ENCODE data around the gene MLANA. TPM values are rescaled to one million over a fixed set of nuclear protein-coding genes. Genes with fewer than 3 reads are reported as not detected.

The MLANA gene
- total RNA-seq, 1 donor: 0.10 TPM

- Histone ChIP-seq H3K4me3 (ENCODE audit: low read length) (no peak overlapping the region), H3K9me3 (ENCODE audit: low read depth, low read length) (no peaks in the 10 kb centered on the region), H3K4me1 (ENCODE audit: insufficient read depth, low read length) (no peaks in the 10 kb centered on the region), H3K27me3 (ENCODE audit: insufficient read depth, low read length) (no peaks in the 10 kb centered on the region)
Measured at GRCh38 chr9:5908918-5909317, 18.2 kb downstream of the MLANA start.

GRCh38 chr9:5909976-5910375, 19.3 kb downstream of the MLANA start:
- H3K27me3 ChIP-seq (ENCODE audit: insufficient read depth, low read length): no peaks in the 10 kb centered on the region
- no peaks in the 10 kb centered on the region for H3K9me3 ChIP-seq (ENCODE audit: low read depth, low read length)
- H3K4me3 ChIP-seq (ENCODE audit: low read length): no peak overlapping the region
- H3K4me1 ChIP-seq (ENCODE audit: insufficient read depth, low read length): no peaks in the 10 kb centered on the region

GRCh38 chr9:5910413-5911057, 19.8 kb downstream of the MLANA start:
- H3K4me1 ChIP-seq (ENCODE audit: insufficient read depth, low read length): no peaks in the 10 kb centered on the region
- H3K9me3 ChIP-seq (ENCODE audit: low read depth, low read length): no peaks in the 10 kb centered on the region
- no peaks in the 10 kb centered on the region for H3K27me3 ChIP-seq (ENCODE audit: insufficient read depth, low read length)
- no peak overlapping the region for H3K4me3 ChIP-seq (ENCODE audit: low read length)

GRCh38 chr9:5915438-5915837, 24.7 kb downstream of the MLANA start:
- Histone ChIP-seq H3K27me3 (ENCODE audit: insufficient read depth, low read length) (no peaks in the 10 kb centered on the region), H3K4me1 (ENCODE audit: insufficient read depth, low read length) (no peaks in the 10 kb centered on the region), H3K4me3 (ENCODE audit: low read length) (no peak overlapping the region), H3K9me3 (ENCODE audit: low read depth, low read length) (no peaks in the 10 kb centered on the region)

- H3K4me3 ChIP-seq (ENCODE audit: low read length): no peak overlapping the region
- no peaks in the 10 kb centered on the region for H3K27me3 ChIP-seq (ENCODE audit: insufficient read depth, low read length)
- no peaks in the 10 kb centered on the region for H3K4me1 ChIP-seq (ENCODE audit: insufficient read depth, low read length)
- no peaks in the 10 kb centered on the region for H3K9me3 ChIP-seq (ENCODE audit: low read depth, low read length)
Measured at GRCh38 chr9:5917273-5917672, 26.6 kb downstream of the MLANA start.

- Histone ChIP-seq H3K9me3 (ENCODE audit: low read depth, low read length) (no peaks in the 10 kb centered on the region), H3K27me3 (ENCODE audit: insufficient read depth, low read length) (no peaks in the 10 kb centered on the region), H3K4me1 (ENCODE audit: insufficient read depth, low read length) (no peaks in the 10 kb centered on the region), H3K4me3 (ENCODE audit: low read length) (no peak overlapping the region)
Measured at GRCh38 chr9:5917888-5918287, 27.2 kb downstream of the MLANA start.

GRCh38 chr9:5918460-5918859, 27.8 kb downstream of the MLANA start:
- H3K4me1 ChIP-seq (ENCODE audit: insufficient read depth, low read length): no peaks in the 10 kb centered on the region
- no peaks in the 10 kb centered on the region for H3K9me3 ChIP-seq (ENCODE audit: low read depth, low read length)
- H3K27me3 ChIP-seq (ENCODE audit: insufficient read depth, low read length): no peaks in the 10 kb centered on the region
- H3K4me3 ChIP-seq (ENCODE audit: low read length): no peak overlapping the region

- Histone ChIP-seq H3K27me3 (ENCODE audit: insufficient read depth, low read length) (no peaks in the 10 kb centered on the region), H3K9me3 (ENCODE audit: low read depth, low read length) (no peaks in the 10 kb centered on the region), H3K4me3 (ENCODE audit: low read length) (no peak overlapping the region), H3K4me1 (ENCODE audit: insufficient read depth, low read length) (no peaks in the 10 kb centered on the region)
Measured at GRCh38 chr9:5920860-5921328, 30.2 kb downstream of the MLANA start.

- Histone ChIP-seq H3K9me3 (ENCODE audit: low read depth, low read length) (no peaks in the 10 kb centered on the region), H3K4me1 (ENCODE audit: insufficient read depth, low read length) (no peaks in the 10 kb centered on the region), H3K27me3 (ENCODE audit: insufficient read depth, low read length) (no peaks in the 10 kb centered on the region), H3K4me3 (ENCODE audit: low read length) (no peak overlapping the region)
Measured at GRCh38 chr9:5922192-5922591, 31.5 kb downstream of the MLANA start.

GRCh38 chr9:5931657-5932056, 41.0 kb downstream of the MLANA start:
- Histone ChIP-seq H3K27me3 (ENCODE audit: insufficient read depth, low read length) (no peaks in the 10 kb centered on the region), H3K4me1 (ENCODE audit: insufficient read depth, low read length) (no peaks in the 10 kb centered on the region), H3K4me3 (ENCODE audit: low read length) (no peak overlapping the region), H3K9me3 (ENCODE audit: low read depth, low read length) (no peaks in the 10 kb centered on the region)

- H3K4me3 ChIP-seq (ENCODE audit: low read length): no peak overlapping the region
- no peaks in the 10 kb centered on the region for H3K4me1 ChIP-seq (ENCODE audit: insufficient read depth, low read length)
- no peaks in the 10 kb centered on the region for H3K9me3 ChIP-seq (ENCODE audit: low read depth, low read length)
- no peaks in the 10 kb centered on the region for H3K27me3 ChIP-seq (ENCODE audit: insufficient read depth, low read length)
Measured at GRCh38 chr9:5938449-5938848, 47.8 kb downstream of the MLANA start.

GRCh38 chr9:5939530-5939929, 48.8 kb downstream of the MLANA start:
- Histone ChIP-seq H3K9me3 (ENCODE audit: low read depth, low read length) (no peaks in the 10 kb centered on the region), H3K4me3 (ENCODE audit: low read length) (no peak overlapping the region), H3K4me1 (ENCODE audit: insufficient read depth, low read length) (no peaks in the 10 kb centered on the region), H3K27me3 (ENCODE audit: insufficient read depth, low read length) (no peaks in the 10 kb centered on the region)

- Histone ChIP-seq H3K4me1 (ENCODE audit: insufficient read depth, low read length) (no peaks in the 10 kb centered on the region), H3K27me3 (ENCODE audit: insufficient read depth, low read length) (no peaks in the 10 kb centered on the region), H3K4me3 (ENCODE audit: low read length) (no peak overlapping the region), H3K9me3 (ENCODE audit: low read depth, low read length) (no peaks in the 10 kb centered on the region)
Measured at GRCh38 chr9:5941214-5941613, 50.5 kb downstream of the MLANA start.

GRCh38 chr9:5945112-5945511, 54.4 kb downstream of the MLANA start:
- Histone ChIP-seq H3K9me3 (ENCODE audit: low read depth, low read length) (no peaks in the 10 kb centered on the region), H3K27me3 (ENCODE audit: insufficient read depth, low read length) (no peaks in the 10 kb centered on the region)

GRCh38 chr9:5947912-5948311, 57.2 kb downstream of the MLANA start:
- peaks cover 5% of the 10 kb centered on the region for H3K4me1 ChIP-seq (ENCODE audit: insufficient read depth, low read length)
- H3K27me3 ChIP-seq (ENCODE audit: insufficient read depth, low read length): no peaks in the 10 kb centered on the region
- no peaks in the 10 kb centered on the region for H3K9me3 ChIP-seq (ENCODE audit: low read depth, low read length)
- no peak overlapping the region for H3K4me3 ChIP-seq (ENCODE audit: low read length)

More at GRCh38 chr9:5945112-5945511, 54.4 kb downstream of the MLANA start:
- Histone ChIP-seq H3K4me3 (ENCODE audit: low read length) (no peak overlapping the region), H3K4me1 (ENCODE audit: insufficient read depth, low read length) (peaks cover 5% of the 10 kb centered on the region)

GRCh38 chr9:5949103-5949699, 58.5 kb downstream of the MLANA start:
- peaks cover 5% of the 10 kb centered on the region for H3K4me1 ChIP-seq (ENCODE audit: insufficient read depth, low read length)
- H3K27me3 ChIP-seq (ENCODE audit: insufficient read depth, low read length): no peaks in the 10 kb centered on the region
- no peak overlapping the region for H3K4me3 ChIP-seq (ENCODE audit: low read length)
- no peaks in the 10 kb centered on the region for H3K9me3 ChIP-seq (ENCODE audit: low read depth, low read length)
